Prostate gland (tissue), 2 donors: ENCODE results near the gene HNRNPUL2. TPM values are rescaled to one million over a fixed set of nuclear protein-coding genes. Genes with fewer than 3 reads are reported as not detected.

Experiments
- DNase-seq: peaks from one replicate; pipeline ENCODE4 v3.0.0-alpha.2; 2019; ENCODE audit warnings: low spot score
- H3K27ac ChIP-seq, 2 donors: fragments of 200-600 bp; sonication (generic); 2 replicates each; pipeline ENCODE4 v1.5.1; 2017 to 2019
- H3K27me3 ChIP-seq: fragments of 200-600 bp; sonication (generic); replicated peaks from 2 replicates; pipeline ENCODE4 v1.5.1; 2019; ENCODE audit not compliant: insufficient read depth
- H3K36me3 ChIP-seq, 2 donors: fragments of 200-600 bp; sonication (generic); 1 replicate in 1 of 2; 2 replicates in 1 of 2; pipeline versions ENCODE4 v1.5.1 to v1.8.1; 2017 to 2019
- H3K4me1 ChIP-seq: fragments of 200-600 bp; sonication (generic); replicated peaks from 2 replicates; pipeline ENCODE4 v1.5.1; 2019
- H3K4me3 ChIP-seq, 2 donors: fragments of 200-600 bp; sonication (generic); 2 replicates each; pipeline ENCODE4 v1.5.1; 2017 to 2019
- H3K9me3 ChIP-seq: fragments of 200-600 bp; sonication (generic); 2 replicates; pipeline ENCODE4 v1.5.1; 2017
- POLR2A ChIP-seq: fragments of 450-650 bp; IDR thresholded peaks from one replicate; pipeline ENCODE4 v1.6.1; 2016; ENCODE audit warnings: antibody characterized with exemption, mild to moderate bottlenecking
- POLR2AphosphoS5 ChIP-seq: sonication (generic); formaldehyde crosslinking; IDR thresholded peaks from one replicate; pipeline ENCODE4 v1.6.1; 2017; ENCODE audit warnings: antibody characterized with exemption
- WGBS: methylation state at CpG from one replicate; pipeline ENCODE4 v1.1.5; 2018; 5-methylcytosine and 5-hydroxymethylcytosine counted together
- intact Hi-C: fragments of 100-400 bp; cut with DNase I; formaldehyde crosslinking; loops from one replicate; pipeline ENCODE4 v1.14.2; 2022
- total RNA-seq, 2 donors: library from RNA; depleted of rRNA; stranded (reverse); fragments of >200 nt; gene quantifications; one replicate each; pipeline ENCODE4 v1.1.0, GENCODE V29; 2016
- TF ChIP-seq, protein P1 (sequence below), 4 experiments: fragments of 200-600 bp in 2 of 4; fragments of 450-650 bp in 2 of 4; sonication (generic) in 2 of 4; IDR thresholded peaks; 1 replicate in 3 of 4; 2 replicates in 1 of 4; pipeline ENCODE4 v1.5.1; 2016 to 2019; ENCODE audit warnings: antibody characterized with exemption in 4 of 4, mild to moderate bottlenecking in 2 of 4, moderate library complexity in 2 of 4

Gene HNRNPUL2
- total RNA-seq, 2 donors from 2014 or later = 26.6 to 33.5 TPM

DNA sequence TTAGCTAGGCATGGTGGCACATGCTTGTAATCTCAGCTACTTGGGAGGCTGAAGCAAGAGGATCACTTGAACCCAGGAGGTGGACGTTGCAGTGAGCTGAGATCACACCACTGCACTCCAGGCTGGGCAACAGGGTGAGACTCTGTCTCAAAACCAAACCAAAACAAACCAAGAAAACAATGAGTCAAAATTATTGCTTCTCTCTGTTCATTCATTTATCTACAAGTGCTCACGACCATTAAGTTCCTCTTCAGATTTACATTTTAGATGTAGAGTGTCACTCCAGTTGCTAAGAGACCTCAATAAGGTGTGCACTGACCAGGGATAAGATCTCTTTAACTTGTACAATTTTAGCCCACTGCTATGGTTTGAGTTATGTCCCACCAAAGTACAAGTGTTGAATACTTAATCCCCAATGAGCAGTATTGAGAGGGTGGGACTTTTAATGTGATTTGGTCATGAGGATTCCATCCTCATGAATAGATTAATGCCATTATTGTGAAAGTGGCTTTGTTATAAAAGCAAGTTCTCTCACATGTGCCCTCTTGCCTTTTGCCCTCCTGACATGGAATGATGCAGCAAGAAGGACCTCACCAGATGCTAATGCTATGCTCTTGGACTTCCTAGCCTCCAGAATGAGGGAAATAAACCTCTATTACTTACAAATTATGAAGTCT lies 7.8 kb downstream of the HNRNPUL2 start:
- Histone ChIP-seq H3K4me1 (peaks cover 8% of the 10 kb centered on the region), H3K27ac (peak overlapping the region in 1 of 2 donors; percentile 69), H3K4me3 (no peak overlapping the region), H3K27me3 (no peaks in the 10 kb centered on the region), H3K36me3 (peaks cover 7 to 35% of the 10 kb centered on the region in 2 donors), H3K9me3 (no peaks in the 10 kb centered on the region)
- 84% methylated on average over 2 of the region's 2 CpGs for WGBS
- TF ChIP-seq, protein P1, sequence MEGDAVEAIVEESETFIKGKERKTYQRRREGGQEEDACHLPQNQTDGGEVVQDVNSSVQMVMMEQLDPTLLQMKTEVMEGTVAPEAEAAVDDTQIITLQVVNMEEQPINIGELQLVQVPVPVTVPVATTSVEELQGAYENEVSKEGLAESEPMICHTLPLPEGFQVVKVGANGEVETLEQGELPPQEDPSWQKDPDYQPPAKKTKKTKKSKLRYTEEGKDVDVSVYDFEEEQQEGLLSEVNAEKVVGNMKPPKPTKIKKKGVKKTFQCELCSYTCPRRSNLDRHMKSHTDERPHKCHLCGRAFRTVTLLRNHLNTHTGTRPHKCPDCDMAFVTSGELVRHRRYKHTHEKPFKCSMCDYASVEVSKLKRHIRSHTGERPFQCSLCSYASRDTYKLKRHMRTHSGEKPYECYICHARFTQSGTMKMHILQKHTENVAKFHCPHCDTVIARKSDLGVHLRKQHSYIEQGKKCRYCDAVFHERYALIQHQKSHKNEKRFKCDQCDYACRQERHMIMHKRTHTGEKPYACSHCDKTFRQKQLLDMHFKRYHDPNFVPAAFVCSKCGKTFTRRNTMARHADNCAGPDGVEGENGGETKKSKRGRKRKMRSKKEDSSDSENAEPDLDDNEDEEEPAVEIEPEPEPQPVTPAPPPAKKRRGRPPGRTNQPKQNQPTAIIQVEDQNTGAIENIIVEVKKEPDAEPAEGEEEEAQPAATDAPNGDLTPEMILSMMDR (IDR thresholded peaks at IDR 0.05) = no peak
- TF ChIP-seq POLR2AphosphoS5 (no peak), POLR2A (no peak)
- no peak for DNase-seq
- intact Hi-C loops = no loop called here

DNA sequence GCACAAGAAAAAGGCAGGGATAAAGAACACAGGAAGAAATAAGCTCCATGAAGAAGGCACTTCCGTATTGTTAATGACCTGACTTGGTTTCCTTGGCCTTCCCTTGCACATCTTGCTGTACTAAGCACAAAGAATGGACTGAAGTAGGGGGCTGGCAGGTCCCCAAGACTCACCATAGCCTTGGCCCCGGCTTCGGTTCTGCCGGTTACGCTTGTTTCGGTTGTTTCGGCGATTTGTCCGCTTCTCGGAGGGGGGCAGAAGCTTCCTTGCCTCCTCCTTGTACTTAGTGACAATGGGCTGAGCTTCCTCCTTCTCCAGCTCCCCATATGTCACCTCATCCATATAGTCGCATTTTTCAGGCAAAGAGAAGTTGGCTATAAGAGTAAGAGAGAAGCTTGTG lies 10.4 kb downstream of the HNRNPUL2 start:
- H3K9me3 ChIP-seq = no peaks in the 10 kb centered on the region
- H3K4me3 ChIP-seq = no peak overlapping the region
- peak overlapping the region; percentile 41 to 69 for H3K27ac ChIP-seq
- DNase-seq = peak; percentile 58
- peaks cover 8% of the 10 kb centered on the region for H3K4me1 ChIP-seq
- intact Hi-C loops = no loop called here
- no peaks in the 10 kb centered on the region for H3K27me3 ChIP-seq
- WGBS = 46% methylated on average over 11 of the region's 11 CpGs
- TF ChIP-seq, protein P1 (IDR thresholded peaks at IDR 0.05) = no peak
- TF ChIP-seq POLR2AphosphoS5 = peak; percentile 50
- H3K36me3 ChIP-seq = peaks cover 15 to 26% of the 10 kb centered on the region in 2 donors

DNA sequence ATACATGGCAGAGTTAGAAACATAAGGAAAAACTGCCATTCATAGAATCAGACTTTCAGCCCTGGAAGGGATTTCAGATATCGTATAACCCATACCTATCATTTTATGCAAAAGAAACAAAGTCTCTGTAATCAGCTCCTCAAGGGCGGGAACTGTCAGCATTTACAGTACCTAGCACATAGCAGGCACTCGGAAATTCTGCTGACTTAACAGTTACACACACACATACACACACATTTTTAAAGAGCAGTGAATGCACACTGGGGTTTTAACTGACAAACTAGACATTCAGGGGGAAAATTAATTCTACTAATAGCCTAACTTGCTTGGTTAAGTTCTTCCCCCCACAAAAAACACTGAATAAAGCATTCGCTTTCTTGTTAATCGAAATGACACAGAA lies 11.1 kb downstream of the HNRNPUL2 start:
- Histone ChIP-seq H3K27me3 (no peaks in the 10 kb centered on the region), H3K4me3 (no peak overlapping the region), H3K27ac (peak overlapping the region; percentile 41 to 69), H3K4me1 (peaks cover 8% of the 10 kb centered on the region), H3K36me3 (peaks cover 15 to 20% of the 10 kb centered on the region in 2 donors), H3K9me3 (no peaks in the 10 kb centered on the region)
- no peak for TF ChIP-seq POLR2AphosphoS5
- TF ChIP-seq, protein P1 (IDR thresholded peaks at IDR 0.05) = no peak
- no peak for TF ChIP-seq POLR2A
- WGBS = 83% methylated on average over 5 of the region's 5 CpGs
- intact Hi-C loops = no loop called here
- no peak for DNase-seq

DNA sequence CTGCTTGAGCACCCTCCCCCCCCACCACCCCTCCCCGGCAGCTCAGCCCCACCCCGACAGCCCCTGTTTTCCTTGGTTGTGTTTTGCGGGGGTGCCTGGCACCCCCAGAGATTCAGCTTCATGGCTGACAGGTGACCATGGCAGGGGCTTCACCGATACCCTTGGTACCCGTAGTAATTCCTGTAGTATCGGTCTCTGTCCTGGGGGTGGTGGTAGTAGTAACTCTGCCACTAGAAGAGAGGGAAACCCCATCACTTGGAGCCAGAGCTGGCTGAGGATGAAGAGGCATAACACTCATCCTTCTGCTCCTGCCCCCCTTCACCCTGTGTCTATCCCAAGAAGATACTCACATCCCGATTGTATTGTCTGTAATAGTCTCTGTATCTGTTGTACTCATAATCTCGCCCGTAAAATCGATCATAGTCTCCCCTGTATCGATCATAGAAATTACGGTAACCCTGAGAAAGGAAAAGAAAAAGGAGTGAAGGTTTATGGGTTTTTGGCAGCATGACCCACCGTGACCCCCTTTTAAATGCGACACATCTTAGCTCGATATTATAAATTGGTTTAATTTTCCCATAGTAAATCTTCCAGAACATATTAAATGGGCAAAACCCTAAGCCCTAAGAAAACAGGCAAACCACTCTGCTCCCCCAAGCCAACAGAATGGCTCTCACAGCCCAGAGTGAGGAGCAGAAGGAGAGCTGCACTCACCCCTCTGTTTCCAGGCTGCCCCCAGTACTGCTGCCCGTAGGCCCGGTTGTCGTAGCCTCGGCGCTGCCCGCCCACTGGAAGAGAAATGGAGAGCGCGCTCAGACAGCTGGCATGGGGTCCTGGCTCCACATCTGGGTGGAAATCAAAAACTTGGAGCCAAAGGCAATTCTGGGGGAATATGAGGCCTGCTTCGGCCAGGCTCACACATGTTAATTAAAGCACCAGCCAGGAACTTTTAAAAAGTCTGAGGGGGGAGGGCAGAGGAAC lies 11.8 kb downstream of the HNRNPUL2 start:
- 90% methylated on average over 24 of the region's 24 CpGs for WGBS
- DNase-seq = no peak
- peaks cover 15% of the 10 kb centered on the region in 2 donors for H3K36me3 ChIP-seq
- H3K9me3 ChIP-seq = no peaks in the 10 kb centered on the region
- H3K4me3 ChIP-seq = no peak overlapping the region
- H3K27ac ChIP-seq = peak overlapping the region in 1 of 2 donors; percentile 69
- TF ChIP-seq POLR2AphosphoS5 (no peak), POLR2A (no peak)
- TF ChIP-seq, protein P1 (IDR thresholded peaks at IDR 0.05) = no peak
- H3K27me3 ChIP-seq = no peaks in the 10 kb centered on the region
- intact Hi-C loops = no loop called here
- H3K4me1 ChIP-seq = peaks cover 8% of the 10 kb centered on the region
